ENCODE results near the gene TTC14.

DNA sequence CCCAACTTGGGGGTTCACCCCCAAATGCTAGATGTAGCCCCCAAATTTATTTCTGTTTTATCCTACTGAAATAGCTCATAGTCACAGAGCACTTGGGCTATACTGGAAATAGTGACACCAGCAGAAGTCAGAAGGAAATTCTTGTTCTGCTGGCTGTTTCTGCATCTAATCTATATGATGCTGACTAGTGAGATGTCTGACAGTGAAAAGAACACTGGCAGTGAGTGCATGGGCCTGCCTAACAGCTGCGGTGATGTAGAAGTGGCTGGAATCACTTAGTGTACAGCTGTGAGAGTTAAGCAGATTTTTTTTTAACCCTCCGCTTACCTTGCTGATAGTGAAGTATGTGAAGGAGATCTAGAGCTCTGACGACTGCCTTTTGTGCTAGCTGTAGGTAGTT lies 14.0 kb downstream of the TTC14 start:
- peak; percentile 37; the same call in 1 of the 2 replicates for TF ChIP-seq POLR2AphosphoS5 (IDR thresholded peaks at IDR 0.05; ENCODE audit: low read depth, low read length)
- TF ChIP-seq POLR2A (IDR thresholded peaks at IDR 0.05; ENCODE audit: low read depth, low read length), result no peak

Measured in GM12892 (cell line).